ENCODE data around the gene SSH2. TPM values are rescaled to one million over a fixed set of nuclear protein-coding genes. Genes with fewer than 3 reads are reported as not detected.

The SSH2 gene
- total and polyA plus RNA-seq, 2 of the 13 experiments (the other 11 are each of a cell fraction or from before 2014, with no cell fraction given): 6.0 to 6.4 TPM

DNA sequence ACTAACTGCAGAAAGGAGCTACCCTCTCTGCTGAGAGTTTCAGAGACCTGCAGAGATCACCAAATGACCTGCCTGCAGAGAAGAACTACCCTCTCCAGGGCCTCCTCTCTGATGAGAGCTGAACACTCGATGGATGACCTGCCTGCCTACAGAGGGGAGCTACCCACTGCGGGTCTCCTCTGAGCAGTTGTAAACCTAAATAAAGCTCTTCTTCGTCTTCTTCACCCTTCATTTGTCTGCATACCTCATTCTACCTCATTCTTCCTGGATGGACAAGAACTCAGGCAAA lies 24.2 kb downstream of the SSH2 start:
- Histone ChIP-seq H3K4me2 (ENCODE audit: low read depth, low read length) (no peak overlapping the region), H3K9me3 (ENCODE audit: low read length) (no peaks in the 10 kb centered on the region), H3K27ac (ENCODE audit: extremely low read length, insufficient read depth, low read length) (no peak overlapping the region), H3K4me3 (replicated peaks in 1 of 3; ENCODE audit: insufficient read depth in 1 of 3, low read depth in 2 of 3, low read length in 3 of 3) (no peak overlapping the region), H3K36me3 (replicated peaks in 1 of 2; ENCODE audit: control insufficient read depth in 1 of 2, insufficient read depth in 2 of 2, low read length in 2 of 2) (no peaks in the 10 kb centered on the region), H3K79me2 (ENCODE audit: insufficient read depth, low read length) (peaks cover 3% of the 10 kb centered on the region), H3K4me1 (ENCODE audit: insufficient read depth, low read length) (no peaks in the 10 kb centered on the region), H2AFZ (ENCODE audit: low read length) (no peak overlapping the region), H4K20me1 (ENCODE audit: insufficient read depth, low read length) (no peaks in the 10 kb centered on the region; the same call in 1 of the 2 replicates), H3K9ac (ENCODE audit: insufficient read depth, low read depth, low read length) (no peak overlapping the region), H3K27me3 (ENCODE audit: control insufficient read depth in 1 of 2, insufficient read depth in 2 of 2, low read length in 2 of 2) (no peaks in the 10 kb centered on the region)
- ChIA-PET POLR2A (no interaction called here), CTCF (ENCODE audit: low intra/inter-chr PET ratio, low total read pairs) (no interaction called here)
- 76% methylated on average over 3 of the region's 3 CpGs for WGBS (ENCODE audit: low lambda C conversion rate)
- FAIRE-seq (no peak), ATAC-seq (no peak), DNase-seq (ENCODE audit: low spot score) (no peak)
- intact Hi-C loops (cut with micrococcal nuclease; ENCODE audit: unreplicated experiment) (no loop called here), in situ Hi-C loops (cut with HindIII; ENCODE audit: extremely low pct_ligation_motif_present, low pct_unique_long_range_greater_than_20kb) (no loop called here)
- TF ChIP-seq NFE2 (CRISPR knock-in tag; IDR thresholded peaks at IDR 0.05): no peak
- no peak for TF ChIP-seq FOXK2 (IDR thresholded peaks at IDR 0.05)
- no peak for TF ChIP-seq MTF1 (CRISPR knock-in tag; IDR thresholded peaks at IDR 0.05)
- TF ChIP-seq MBD4 (IDR thresholded peaks at IDR 0.05; ENCODE audit: borderline replicate concordance, low read length): no peak
- no peak for TF ChIP-seq SSRP1 (CRISPR knock-in tag; IDR thresholded peaks at IDR 0.05)
- no peak for TF ChIP-seq FOXA1 (IDR thresholded peaks at IDR 0.05)
- no peak for TF ChIP-seq FOXA1 (CRISPR knock-in tag; IDR thresholded peaks at IDR 0.05)
- TF ChIP-seq, protein P1, sequence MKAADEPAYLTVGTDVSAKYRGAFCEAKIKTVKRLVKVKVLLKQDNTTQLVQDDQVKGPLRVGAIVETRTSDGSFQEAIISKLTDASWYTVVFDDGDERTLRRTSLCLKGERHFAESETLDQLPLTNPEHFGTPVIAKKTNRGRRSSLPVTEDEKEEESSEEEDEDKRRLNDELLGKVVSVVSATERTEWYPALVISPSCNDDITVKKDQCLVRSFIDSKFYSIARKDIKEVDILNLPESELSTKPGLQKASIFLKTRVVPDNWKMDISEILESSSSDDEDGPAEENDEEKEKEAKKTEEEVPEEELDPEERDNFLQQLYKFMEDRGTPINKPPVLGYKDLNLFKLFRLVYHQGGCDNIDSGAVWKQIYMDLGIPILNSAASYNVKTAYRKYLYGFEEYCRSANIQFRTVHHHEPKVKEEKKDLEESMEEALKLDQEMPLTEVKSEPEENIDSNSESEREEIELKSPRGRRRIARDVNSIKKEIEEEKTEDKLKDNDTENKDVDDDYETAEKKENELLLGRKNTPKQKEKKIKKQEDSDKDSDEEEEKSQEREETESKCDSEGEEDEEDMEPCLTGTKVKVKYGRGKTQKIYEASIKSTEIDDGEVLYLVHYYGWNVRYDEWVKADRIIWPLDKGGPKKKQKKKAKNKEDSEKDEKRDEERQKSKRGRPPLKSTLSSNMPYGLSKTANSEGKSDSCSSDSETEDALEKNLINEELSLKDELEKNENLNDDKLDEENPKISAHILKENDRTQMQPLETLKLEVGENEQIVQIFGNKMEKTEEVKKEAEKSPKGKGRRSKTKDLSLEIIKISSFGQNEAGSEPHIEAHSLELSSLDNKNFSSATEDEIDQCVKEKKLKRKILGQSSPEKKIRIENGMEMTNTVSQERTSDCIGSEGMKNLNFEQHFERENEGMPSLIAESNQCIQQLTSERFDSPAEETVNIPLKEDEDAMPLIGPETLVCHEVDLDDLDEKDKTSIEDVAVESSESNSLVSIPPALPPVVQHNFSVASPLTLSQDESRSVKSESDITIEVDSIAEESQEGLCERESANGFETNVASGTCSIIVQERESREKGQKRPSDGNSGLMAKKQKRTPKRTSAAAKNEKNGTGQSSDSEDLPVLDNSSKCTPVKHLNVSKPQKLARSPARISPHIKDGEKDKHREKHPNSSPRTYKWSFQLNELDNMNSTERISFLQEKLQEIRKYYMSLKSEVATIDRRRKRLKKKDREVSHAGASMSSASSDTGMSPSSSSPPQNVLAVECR (CRISPR knock-in tag; IDR thresholded peaks at IDR 0.05; ENCODE audit: borderline replicate concordance): no peak
- TF ChIP-seq ZNF768 (CRISPR knock-in tag; IDR thresholded peaks at IDR 0.05): no peak
- BruUV-seq (replicated peaks): no TSS peak

Data from HepG2 (cell line).